BJ (cell line): ENCODE data around the gene SLC5A2. TPM values are rescaled to one million over a fixed set of nuclear protein-coding genes. Genes with fewer than 3 reads are reported as not detected.

ENCODE experiments used
- CTCF ChIA-PET: fragments of 350-600 bp; formaldehyde crosslinking; extraction: SDS; loops from one replicate; lab custom pipeline; 2021; ENCODE audit warnings: antibody characterized with exemption, inconsistent platforms; lab: Yijun Ruan, JAX
- POLR2A ChIA-PET: fragments of 300-600 bp; sonication (Branson Sonifier 250); formaldehyde crosslinking; extraction: SDS; loops from one replicate; lab custom pipeline; 2021; ENCODE audit warnings: antibody characterized with exemption; lab: Charles Lee
- DNase-seq: peaks from one replicate; pipeline ENCODE4 v3.0.0-alpha.2; 2011; ENCODE audit warnings: low read depth
- H3K27me3 ChIP-seq: 2 replicates; pipeline ENCODE4 v1.6.0; 2011; ENCODE audit warnings: low read length; ENCODE audit not compliant: control insufficient read depth, insufficient read depth
- H3K36me3 ChIP-seq: 2 replicates; pipeline ENCODE4 v1.5.1; 2011; ENCODE audit warnings: low read length; ENCODE audit not compliant: control insufficient read depth, insufficient read depth
- H3K4me3 ChIP-seq: 2 replicates; pipeline ENCODE4 v1.5.1; 2011; ENCODE audit warnings: low read depth, mild to moderate bottlenecking, control low read depth, low read length
- polyA plus RNA-seq: library from polyadenylated mRNA; depleted of rRNA; stranded (reverse); fragments of >200 nt; gene quantifications from 2 replicates; pipeline ENCODE4 v1.2.3, GENCODE V29; 2011
- TF ChIP-seq, protein P1 (sequence below): IDR thresholded peaks from 2 replicates; pipeline ENCODE4 v1.5.1; 2011; ENCODE audit warnings: low read depth, mild to moderate bottlenecking, control low read depth, inconsistent platforms, low read length, moderate library complexity; ENCODE audit not compliant: insufficient read depth

SLC5A2 gene
- polyA plus RNA-seq, 1 experiment: not detected

DNA sequence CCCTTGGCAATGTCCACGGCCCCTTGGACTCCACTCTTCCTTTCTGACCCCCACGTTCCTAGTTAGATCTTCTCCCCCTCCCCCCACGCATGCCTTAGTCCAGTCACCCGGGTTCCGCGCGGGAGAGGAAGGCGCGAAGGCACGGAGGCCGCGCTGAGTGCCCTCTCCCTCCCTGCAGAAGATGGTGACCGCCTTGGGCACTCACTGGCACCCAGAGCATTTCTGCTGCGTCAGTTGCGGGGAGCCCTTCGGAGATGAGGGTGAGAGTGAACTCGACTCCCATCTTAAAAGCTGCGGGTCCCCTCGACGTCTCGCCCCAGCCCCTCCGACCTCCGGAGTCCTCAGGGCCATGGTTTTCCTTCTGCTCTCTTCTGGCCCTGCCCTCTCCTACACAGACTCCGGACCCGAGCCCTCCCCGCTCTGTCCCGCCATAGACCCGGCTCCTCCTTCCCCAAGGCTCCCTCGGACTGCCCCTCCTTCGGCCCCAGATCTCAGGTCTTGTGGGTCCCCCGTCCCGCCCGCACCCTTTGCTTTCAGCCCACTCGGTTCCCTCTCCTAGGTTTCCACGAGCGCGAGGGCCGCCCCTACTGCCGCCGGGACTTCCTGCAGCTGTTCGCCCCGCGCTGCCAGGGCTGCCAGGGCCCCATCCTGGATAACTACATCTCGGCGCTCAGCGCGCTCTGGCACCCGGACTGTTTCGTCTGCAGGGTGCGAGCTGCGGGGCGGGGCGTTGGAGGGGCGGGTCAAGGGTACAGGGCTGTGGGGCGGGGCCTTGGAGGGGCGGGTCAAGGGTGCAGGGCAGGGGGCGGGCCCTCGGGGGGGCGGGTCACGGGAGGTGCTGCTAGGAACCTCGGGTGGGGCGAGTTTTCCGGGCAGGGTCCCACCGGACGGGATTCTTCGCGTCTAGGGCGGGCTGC is 6.4 kb upstream of the SLC5A2 start:
- TF ChIP-seq, protein P1, sequence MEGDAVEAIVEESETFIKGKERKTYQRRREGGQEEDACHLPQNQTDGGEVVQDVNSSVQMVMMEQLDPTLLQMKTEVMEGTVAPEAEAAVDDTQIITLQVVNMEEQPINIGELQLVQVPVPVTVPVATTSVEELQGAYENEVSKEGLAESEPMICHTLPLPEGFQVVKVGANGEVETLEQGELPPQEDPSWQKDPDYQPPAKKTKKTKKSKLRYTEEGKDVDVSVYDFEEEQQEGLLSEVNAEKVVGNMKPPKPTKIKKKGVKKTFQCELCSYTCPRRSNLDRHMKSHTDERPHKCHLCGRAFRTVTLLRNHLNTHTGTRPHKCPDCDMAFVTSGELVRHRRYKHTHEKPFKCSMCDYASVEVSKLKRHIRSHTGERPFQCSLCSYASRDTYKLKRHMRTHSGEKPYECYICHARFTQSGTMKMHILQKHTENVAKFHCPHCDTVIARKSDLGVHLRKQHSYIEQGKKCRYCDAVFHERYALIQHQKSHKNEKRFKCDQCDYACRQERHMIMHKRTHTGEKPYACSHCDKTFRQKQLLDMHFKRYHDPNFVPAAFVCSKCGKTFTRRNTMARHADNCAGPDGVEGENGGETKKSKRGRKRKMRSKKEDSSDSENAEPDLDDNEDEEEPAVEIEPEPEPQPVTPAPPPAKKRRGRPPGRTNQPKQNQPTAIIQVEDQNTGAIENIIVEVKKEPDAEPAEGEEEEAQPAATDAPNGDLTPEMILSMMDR: no peak
- Histone ChIP-seq H3K27me3 (no peaks in the 10 kb centered on the region), H3K4me3 (no peak overlapping the region), H3K36me3 (peaks cover 35% of the 10 kb centered on the region)
- POLR2A ChIA-PET: no interaction called here
- no peak for DNase-seq
- CTCF ChIA-PET: interaction anchor here (1.2 kb wide), 1 partner anchor 16 kb away, joined by 3 read pairs; no protein-coding TSS in a partner anchor

DNA sequence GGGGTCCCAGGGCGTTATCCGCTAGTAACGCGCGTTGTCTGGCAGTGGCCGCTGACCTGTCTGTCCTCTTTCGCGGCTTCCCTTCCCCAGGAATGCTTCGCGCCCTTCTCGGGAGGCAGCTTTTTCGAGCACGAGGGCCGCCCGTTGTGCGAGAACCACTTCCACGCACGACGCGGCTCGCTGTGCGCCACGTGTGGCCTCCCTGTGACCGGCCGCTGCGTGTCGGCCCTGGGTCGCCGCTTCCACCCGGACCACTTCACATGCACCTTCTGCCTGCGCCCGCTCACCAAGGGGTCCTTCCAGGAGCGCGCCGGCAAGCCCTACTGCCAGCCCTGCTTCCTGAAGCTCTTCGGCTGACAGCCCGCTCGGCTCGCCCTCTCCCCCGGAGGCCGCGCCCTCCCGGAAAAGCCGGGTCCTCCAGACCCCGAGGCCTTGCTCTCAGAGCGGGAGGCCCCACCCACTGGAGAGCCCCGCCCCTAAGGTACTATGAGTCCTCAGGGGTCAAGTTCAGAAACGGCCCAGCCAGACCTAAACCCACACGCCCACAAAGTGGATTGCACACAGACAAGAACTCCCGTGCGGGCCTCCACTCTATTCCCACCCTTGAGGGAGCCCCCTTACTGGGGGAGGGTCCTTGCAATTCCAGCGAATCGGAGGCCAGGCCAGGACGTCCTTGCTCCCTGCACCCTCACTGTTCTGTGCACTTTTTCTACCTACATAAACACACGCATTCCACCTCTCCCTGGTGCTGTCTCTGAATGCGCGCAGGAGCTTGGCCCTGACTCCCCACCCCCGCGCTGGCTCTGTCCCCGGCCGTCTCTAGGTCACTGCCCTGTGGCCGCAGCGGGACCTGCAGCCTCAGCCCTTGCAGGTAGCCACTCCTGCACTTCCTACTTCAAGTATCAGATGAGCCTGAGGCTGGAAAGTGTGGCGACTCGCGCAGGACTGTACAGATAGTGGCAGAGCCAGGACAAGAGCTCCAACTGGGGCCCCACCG is 5.4 kb upstream of the SLC5A2 start:
- DNase-seq: no peak
- H3K27me3 ChIP-seq: no peaks in the 10 kb centered on the region
- H3K4me3 ChIP-seq: no peak overlapping the region
- ChIA-PET CTCF (interaction anchor here (1.2 kb wide), 2 partner anchors 10 to 17 kb away, joined by 3 read pairs; no protein-coding TSS in a partner anchor), POLR2A (no interaction called here)
- TF ChIP-seq, protein P1: no peak
- H3K36me3 ChIP-seq: peaks cover 35% of the 10 kb centered on the region

DNA sequence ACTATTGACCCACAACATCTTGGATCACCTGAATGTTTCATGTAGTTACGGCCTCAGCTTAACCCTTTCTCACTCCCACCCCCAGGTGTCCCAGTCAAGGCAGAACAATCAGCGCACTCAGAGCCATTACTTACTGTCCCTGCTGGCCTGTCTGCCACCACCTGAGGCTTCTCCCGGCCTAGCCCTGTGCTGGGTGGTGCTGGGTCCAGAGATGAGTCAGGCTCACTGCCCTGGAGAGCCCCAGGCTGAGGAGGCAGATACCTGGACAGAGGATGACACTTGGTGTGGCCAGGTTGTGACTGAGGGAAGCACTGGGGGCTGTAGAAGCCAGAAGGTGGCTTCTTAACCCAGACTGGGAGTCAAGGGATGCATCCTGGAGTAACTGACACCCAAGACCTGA is 4.0 kb upstream of the SLC5A2 start:
- TF ChIP-seq, protein P1: no peak
- peaks cover 30% of the 10 kb centered on the region for H3K36me3 ChIP-seq
- H3K27me3 ChIP-seq: no peaks in the 10 kb centered on the region
- no peak for DNase-seq
- H3K4me3 ChIP-seq: no peak overlapping the region
- CTCF ChIA-PET: interaction anchor here (1.2 kb wide), 1 partner anchor 8 kb away, joined by 3 read pairs; no protein-coding TSS in a partner anchor
- POLR2A ChIA-PET: no interaction called here

DNA sequence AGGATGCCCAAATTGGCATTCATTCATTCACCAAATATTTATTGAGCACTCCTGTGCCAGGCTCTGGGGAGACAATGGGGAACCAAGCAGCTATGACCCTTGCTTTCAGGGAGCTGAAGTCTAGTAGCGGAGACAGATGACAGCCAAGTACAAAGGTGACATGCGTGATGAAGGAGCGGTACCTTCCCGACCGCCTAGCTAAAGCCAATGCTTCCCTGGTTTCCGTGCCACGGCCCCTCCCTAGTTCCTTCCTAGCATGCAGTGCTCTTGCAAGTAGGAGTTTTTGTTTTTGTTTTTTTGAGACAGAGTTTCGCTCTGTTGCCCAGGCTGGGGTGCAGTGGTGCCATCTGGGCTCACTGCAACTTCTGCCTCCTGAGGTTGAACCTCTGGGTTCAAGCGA is 3.2 kb upstream of the SLC5A2 start:
- ChIA-PET CTCF (interaction anchor here (0.7 to 1.1 kb wide), 2 partner anchors 14 to 24 kb away, joined by 3 read pairs; no protein-coding TSS in a partner anchor), POLR2A (interaction anchor here (0.6 kb wide), 1 partner anchor 27 kb away, joined by 7 read pairs; no protein-coding TSS in a partner anchor)
- H3K27me3 ChIP-seq: no peaks in the 10 kb centered on the region

More for the DNA sequence above, 3.2 kb upstream of the SLC5A2 start:
- H3K36me3 ChIP-seq: peaks cover 25% of the 10 kb centered on the region
- DNase-seq: no peak
- TF ChIP-seq, protein P1: no peak
- H3K4me3 ChIP-seq: no peak overlapping the region
